H9 (cell line): ENCODE results near the gene RNF113B. TPM values are rescaled to one million over a fixed set of nuclear protein-coding genes. Genes with fewer than 3 reads are reported as not detected.

Experiments
- DNase-seq: peaks from one replicate; pipeline ENCODE4 v3.0.0-alpha.2; 2017
- H2AFZ ChIP-seq: one replicate; pipeline ENCODE4 v1.6.1; 2013; ENCODE audit warnings: mild to moderate bottlenecking, low read length, control low read depth, moderate library complexity
- H2AK5ac ChIP-seq: 2 replicates; pipeline ENCODE4 v1.6.1; 2013; ENCODE audit warnings: low read length, control low read depth, mixed read lengths; ENCODE audit not compliant: insufficient read length
- H2BK120ac ChIP-seq: one replicate; pipeline ENCODE4 v1.6.1; 2013; ENCODE audit warnings: low read depth, mild to moderate bottlenecking, low read length, control low read depth, inconsistent platforms; ENCODE audit not compliant: poor library complexity, severe bottlenecking
- H2BK12ac ChIP-seq: 2 replicates; pipeline ENCODE4 v1.6.1; 2013; ENCODE audit warnings: low read length, control low read depth, mixed read lengths, low read depth; ENCODE audit not compliant: insufficient read length
- H2BK15ac ChIP-seq: 2 replicates; pipeline ENCODE4 v1.6.1; 2013; ENCODE audit warnings: low read depth, low read length, control low read depth
- H2BK20ac ChIP-seq: one replicate; pipeline ENCODE4 v1.6.1; 2013; ENCODE audit warnings: low read depth, mild to moderate bottlenecking, low read length, control low read depth, inconsistent platforms; ENCODE audit not compliant: poor library complexity, severe bottlenecking
- H2BK5ac ChIP-seq: 2 replicates; pipeline ENCODE4 v1.6.1; 2013; ENCODE audit warnings: low read length, control low read depth, mixed read lengths; ENCODE audit not compliant: insufficient read length
- H3K14ac ChIP-seq: 2 replicates; pipeline ENCODE4 v1.6.1; 2013; ENCODE audit warnings: low read length, control low read depth; ENCODE audit not compliant: insufficient read depth
- H3K18ac ChIP-seq: 2 replicates; pipeline ENCODE4 v1.6.1; 2013; ENCODE audit warnings: low read depth, mild to moderate bottlenecking, mixed read lengths, low read length, control low read depth; ENCODE audit not compliant: insufficient read length
- H3K23ac ChIP-seq: 2 replicates; pipeline ENCODE4 v1.6.1; 2013; ENCODE audit warnings: low read length, control low read depth, mixed read lengths, low read depth; ENCODE audit not compliant: insufficient read length
- H3K23me2 ChIP-seq: 2 replicates; pipeline ENCODE4 v1.6.1; 2013; ENCODE audit warnings: low read depth, mild to moderate bottlenecking, mixed read lengths, low read length, control low read depth; ENCODE audit not compliant: insufficient read length, poor library complexity, severe bottlenecking
- H3K27ac ChIP-seq: 2 replicates; pipeline ENCODE4 v1.5.1; 2013; ENCODE audit warnings: low read length, control low read depth, mixed read lengths, low read depth; ENCODE audit not compliant: insufficient read length
- H3K27me3 ChIP-seq: 2 replicates; pipeline ENCODE4 v1.6.1; 2013; ENCODE audit warnings: low read length, control low read depth, inconsistent platforms; ENCODE audit not compliant: insufficient read depth
- H3K4ac ChIP-seq: 2 replicates; pipeline ENCODE4 v1.6.1; 2013; ENCODE audit warnings: low read depth, mild to moderate bottlenecking, control low read depth, inconsistent platforms, low read length, moderate library complexity
- H3K4me1 ChIP-seq: 2 replicates; pipeline ENCODE4 v1.6.1; 2013; ENCODE audit warnings: low read length, control low read depth, inconsistent platforms; ENCODE audit not compliant: insufficient read depth
- H3K4me2 ChIP-seq: 2 replicates; pipeline ENCODE4 v1.6.1; 2013; ENCODE audit warnings: low read length, control low read depth, mixed read lengths; ENCODE audit not compliant: insufficient read length, insufficient read depth
- H3K56ac ChIP-seq: 2 replicates; pipeline ENCODE4 v1.6.1; 2013; ENCODE audit warnings: low read depth, mild to moderate bottlenecking, mixed read lengths, low read length, control low read depth; ENCODE audit not compliant: insufficient read length
- H3K79me1 ChIP-seq: 2 replicates; pipeline ENCODE4 v1.6.1; 2013; ENCODE audit warnings: low read depth, mild to moderate bottlenecking, moderate library complexity, low read length, control low read depth, inconsistent platforms; ENCODE audit not compliant: insufficient read depth, poor library complexity, severe bottlenecking
- H3K79me2 ChIP-seq: 2 replicates; pipeline ENCODE4 v1.6.1; 2013; ENCODE audit warnings: low read length, control low read depth, inconsistent platforms; ENCODE audit not compliant: insufficient read depth
- H3K9ac ChIP-seq: 2 replicates; pipeline ENCODE4 v1.6.1; 2013; ENCODE audit warnings: low read length, control low read depth, mixed read lengths; ENCODE audit not compliant: insufficient read length; ENCODE audit errors: extremely low read depth
- H3K9me3 ChIP-seq: one replicate; pipeline ENCODE4 v1.6.1; 2013; ENCODE audit warnings: low read depth, low read length, inconsistent platforms; ENCODE audit not compliant: control insufficient read depth
- H3T11ph ChIP-seq: one replicate; pipeline ENCODE4 v1.6.1; 2013; ENCODE audit warnings: mild to moderate bottlenecking, low read length, control low read depth, inconsistent platforms
- H4K20me1 ChIP-seq: one replicate; pipeline ENCODE4 v1.6.1; 2013; ENCODE audit not compliant: control insufficient read depth, insufficient read length, insufficient read depth
- H4K5ac ChIP-seq: 2 replicates; pipeline ENCODE4 v1.6.1; 2013; ENCODE audit warnings: low read depth, mild to moderate bottlenecking, mixed read lengths, low read length, control low read depth; ENCODE audit not compliant: insufficient read length
- H4K8ac ChIP-seq: replicated peaks from 2 replicates; pipeline ENCODE4 v1.6.1; 2013; ENCODE audit warnings: low read length, control low read depth, mixed read lengths, low read depth; ENCODE audit not compliant: insufficient read length
- H4K91ac ChIP-seq: 2 replicates; pipeline ENCODE4 v1.6.1; 2013; ENCODE audit warnings: low read depth, mild to moderate bottlenecking, moderate library complexity, mixed read lengths, low read length, control low read depth; ENCODE audit not compliant: insufficient read length
- H3K27ac Mint-ChIP-seq, 3 experiments: 2 replicates in 2 of 3; 3 replicates in 1 of 3; pipeline ENCODE4 v1.8.0; 2020 to 2021; ENCODE audit warnings: mixed read lengths in 3 of 3, mild to moderate bottlenecking in 1 of 3, moderate library complexity in 1 of 3
- H3K27me3 Mint-ChIP-seq: 2 replicates; pipeline ENCODE4 v1.8.0; 2021; ENCODE audit warnings: low read depth, mild to moderate bottlenecking, moderate library complexity, mixed read lengths
- H3K36me3 Mint-ChIP-seq, 3 experiments: 2 replicates in 2 of 3; 3 replicates in 1 of 3; pipeline ENCODE4 v1.8.0; 2020 to 2021; ENCODE audit warnings: low read depth in 3 of 3, mixed read lengths in 3 of 3; ENCODE audit not compliant: insufficient read depth in 1 of 3
- H3K4me1 Mint-ChIP-seq, 2 experiments: 2 replicates each; pipeline ENCODE4 v1.8.0; 2020; ENCODE audit warnings: mixed read lengths in 2 of 2
- H3K4me3 Mint-ChIP-seq, 2 experiments: 2 replicates in 1 of 2; 3 replicates in 1 of 2; pipeline ENCODE4 v1.8.0; 2020 to 2021; ENCODE audit warnings: mild to moderate bottlenecking in 2 of 2, mixed read lengths in 2 of 2, moderate library complexity in 1 of 2
- H3K9me3 Mint-ChIP-seq, 2 experiments: 2 replicates in 1 of 2; 3 replicates in 1 of 2; pipeline ENCODE4 v1.8.0; 2020; ENCODE audit warnings: mild to moderate bottlenecking in 2 of 2, mixed read lengths in 2 of 2, moderate library complexity in 1 of 2
- CTCF ChIP-seq: fragments of 200-600 bp; sonication (generic); conservative IDR thresholded peaks from 3 replicates; pipeline ENCODE4 v1.8.0; 2021; ENCODE audit warnings: antibody characterized with exemption, mild to moderate bottlenecking
- WGBS: extraction: QIAGEN DNeasy Blood & Tissue Kit; methylation state at CpG from one replicate; pipeline ENCODE4 v1.1.7; 2013; ENCODE audit warnings: missing lambda C conversion rate, low lambda C conversion rate, mixed read lengths; ENCODE audit not compliant: insufficient read length; ENCODE audit errors: extremely low coverage; 5-methylcytosine and 5-hydroxymethylcytosine counted together
- total RNA-seq: library from RNA; stranded (reverse); gene quantifications from 2 replicates; pipeline ENCODE4 v1.2.1, GENCODE V29; 2021

Gene RNF113B
- total RNA-seq, 1 experiment from 2014 or later = not detected

DNA sequence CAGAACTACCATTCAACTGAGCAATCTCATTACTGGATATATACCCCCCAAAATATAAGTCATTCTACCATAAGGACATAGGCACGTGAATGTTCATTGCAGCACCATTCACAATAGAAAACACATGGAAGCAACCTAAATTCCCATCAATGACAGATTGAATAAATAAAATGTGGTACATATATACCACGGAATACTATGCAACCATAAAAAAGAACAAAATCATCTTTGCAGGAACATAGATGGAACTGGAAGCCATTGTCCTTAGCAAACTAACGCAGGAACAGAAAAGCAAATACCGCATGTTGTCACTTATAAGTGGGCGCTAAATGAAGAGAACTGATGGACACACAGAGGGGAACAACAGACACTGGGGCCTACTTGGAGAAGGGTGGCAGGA lies 14.1 kb downstream of the RNF113B start:
- no peak overlapping the region for H3K27ac Mint-ChIP-seq

More for the DNA sequence above, 14.1 kb downstream of the RNF113B start:
- Histone ChIP-seq H3K14ac (no peak overlapping the region), H3K4me1 (peaks cover 4% of the 10 kb centered on the region), H3K18ac (no peak overlapping the region), H3K56ac (no peak overlapping the region), H3K4ac (no peak overlapping the region), H3K23ac (no peak overlapping the region), H2AK5ac (no peak overlapping the region), H3K27me3 (no peaks in the 10 kb centered on the region), H3K9ac (no peak overlapping the region), H2BK20ac (no peak overlapping the region), H3K9me3 (no peaks in the 10 kb centered on the region), H4K5ac (no peak overlapping the region), H2BK5ac (no peak overlapping the region), H2AFZ (no peak overlapping the region), H3T11ph (no peak overlapping the region), H2BK120ac (no peak overlapping the region), H2BK12ac (no peak overlapping the region), H4K8ac (no peak overlapping the region), H3K27ac (no peak overlapping the region), H3K79me2 (peaks cover 11% of the 10 kb centered on the region; the same call in 1 of the 2 replicates), H3K4me2 (no peak overlapping the region), H2BK15ac (no peak overlapping the region), H4K91ac (no peak overlapping the region), H3K23me2 (no peaks in the 10 kb centered on the region), H4K20me1 (no peaks in the 10 kb centered on the region), H3K79me1 (peaks cover 2% of the 10 kb centered on the region)
- no peak for DNase-seq
- Mint-ChIP-seq H3K9me3 (no peaks in the 10 kb centered on the region), H3K4me1 (peaks cover 25 to 28% of the 10 kb centered on the region in 2 experiments), H3K4me3 (no peak overlapping the region), H3K36me3 (peaks cover 3 to 7% (median 6%) of the 10 kb centered on the region in 3 experiments; a peak in 5 of 7 replicates), H3K27me3 (no peaks in the 10 kb centered on the region)
- WGBS = no CpG with 5 or more reads among the region's 5 CpGs
- TF ChIP-seq CTCF = no peak
